Activated T-helper 1 cell treated with anti-CD3 and anti-CD28 coated beads, Interleukin-2, amount 50 U/mL, for 16 hours (primary cell): ENCODE results near the gene CHAC1.

Experiments
- DNase-seq, 2 donors: peaks; one replicate each; pipeline ENCODE4 v3.0.0-alpha.2; 2020; ENCODE audit warnings: low read depth in 1 of 2, low spot score in 1 of 2

Gene CHAC1

GRCh38 chr15:40952901-40953712, at the start of gene CHAC1:
Gene CHAC1 (plus strand): TSS chr15:40953471. CDS start chr15:40953584, 113 bp downstream.
- DNase-seq = peak; percentile 83 to 95

- DNase-seq = no peak
Measured at GRCh38 chr15:40904552-40905201, 48.6 kb upstream of the CHAC1 start.

GRCh38 chr15:40906091-40906990, 46.9 kb upstream of the CHAC1 start:
- DNase-seq = peak; percentile 53 to 63

- DNase-seq = peak; percentile 30 to 35
Measured at GRCh38 chr15:40906991-40907802, 46.1 kb upstream of the CHAC1 start.

- no peak for DNase-seq
Measured at GRCh38 chr15:40908095-40908494, 45.2 kb upstream of the CHAC1 start.

- no peak for DNase-seq
Measured at GRCh38 chr15:40909662-40910630, 43.3 kb upstream of the CHAC1 start.

GRCh38 chr15:40911141-40911540, 42.1 kb upstream of the CHAC1 start:
- no peak for DNase-seq

- no peak for DNase-seq
Measured at GRCh38 chr15:40911693-40912092, 41.6 kb upstream of the CHAC1 start.

GRCh38 chr15:40912478-40912877, 40.8 kb upstream of the CHAC1 start:
- no peak for DNase-seq

- DNase-seq = no peak
Measured at GRCh38 chr15:40914013-40914412, 39.3 kb upstream of the CHAC1 start.

- DNase-seq = no peak
Measured at GRCh38 chr15:40914486-40914885, 38.8 kb upstream of the CHAC1 start.

GRCh38 chr15:40915116-40915661, 38.1 kb upstream of the CHAC1 start:
- no peak for DNase-seq

- no peak for DNase-seq
Measured at GRCh38 chr15:40915679-40916078, 37.6 kb upstream of the CHAC1 start.

GRCh38 chr15:40917585-40917984, 35.7 kb upstream of the CHAC1 start:
- no peak for DNase-seq

- DNase-seq = no peak
Measured at GRCh38 chr15:40918146-40918798, 35.0 kb upstream of the CHAC1 start.

- DNase-seq = no peak
Measured at GRCh38 chr15:40918799-40919392, 34.4 kb upstream of the CHAC1 start.

- DNase-seq = no peak
Measured at GRCh38 chr15:40921949-40922607, 31.2 kb upstream of the CHAC1 start.

GRCh38 chr15:40922608-40923005, 30.7 kb upstream of the CHAC1 start:
- no peak for DNase-seq
